ENCODE measurements around the gene EML1.

Gene EML1

GRCh38 chr14:99775351-99775750 lies 17.9 kb upstream of the EML1 start:
- DNase-seq (ENCODE audit: insufficient read length, low spot score) (no peak), FAIRE-seq (peak; percentile 67)

- no peak for FAIRE-seq
- no peak for DNase-seq (ENCODE audit: insufficient read length, low spot score)
These were observed 15.3 kb upstream of the EML1 start for GRCh38 chr14:99777951-99778350.

- no peak for FAIRE-seq
These were observed 13.5 kb upstream of the EML1 start for GRCh38 chr14:99779751-99780150.

GRCh38 chr14:99780690-99781089 lies 12.5 kb upstream of the EML1 start:
- FAIRE-seq (no peak), DNase-seq (ENCODE audit: insufficient read length, low spot score) (no peak)

More at GRCh38 chr14:99779751-99780150, 13.5 kb upstream of the EML1 start:
- DNase-seq (ENCODE audit: insufficient read length, low spot score) = no peak

- FAIRE-seq (no peak), DNase-seq (ENCODE audit: insufficient read length, low spot score) (no peak)
These were observed 12.1 kb upstream of the EML1 start for GRCh38 chr14:99781091-99781490.

GRCh38 chr14:99781853-99782610 lies 11.2 kb upstream of the EML1 start:
- no peak for FAIRE-seq
- DNase-seq (ENCODE audit: insufficient read length, low spot score) = no peak

GRCh38 chr14:99784508-99784907 lies 8.7 kb upstream of the EML1 start:
- FAIRE-seq (no peak), DNase-seq (ENCODE audit: insufficient read length, low spot score) (no peak)

- FAIRE-seq = no peak
- no peak for DNase-seq (ENCODE audit: insufficient read length, low spot score)
These were observed 7.8 kb upstream of the EML1 start for GRCh38 chr14:99785426-99785825.

- FAIRE-seq (no peak), DNase-seq (ENCODE audit: insufficient read length, low spot score) (no peak)
These were observed 6.7 kb upstream of the EML1 start for GRCh38 chr14:99786511-99786989.

- DNase-seq (ENCODE audit: insufficient read length, low spot score) (no peak), FAIRE-seq (no peak)
These were observed 4.5 kb upstream of the EML1 start for GRCh38 chr14:99788713-99789112.

- FAIRE-seq (no peak), DNase-seq (ENCODE audit: insufficient read length, low spot score) (no peak)
These were observed 3.6 kb upstream of the EML1 start for GRCh38 chr14:99789581-99789980.

- FAIRE-seq = no peak
- DNase-seq (ENCODE audit: insufficient read length, low spot score) = no peak
These were observed 2.8 kb upstream of the EML1 start for GRCh38 chr14:99790201-99790977.

GRCh38 chr14:99790978-99791376 lies 2.2 kb upstream of the EML1 start:
- no peak for FAIRE-seq
- DNase-seq (ENCODE audit: insufficient read length, low spot score) = no peak

- DNase-seq (ENCODE audit: insufficient read length, low spot score) (no peak), FAIRE-seq (no peak)
These were observed 1.6 kb upstream of the EML1 start for GRCh38 chr14:99791476-99792209.

GRCh38 chr14:99792210-99792535 lies 1.0 kb upstream of the EML1 start:
- no peak for FAIRE-seq
- no peak for DNase-seq (ENCODE audit: insufficient read length, low spot score)

GRCh38 chr14:99792551-99793212 lies 531 bp upstream of the EML1 start:
- DNase-seq (ENCODE audit: insufficient read length, low spot score) (no peak), FAIRE-seq (no peak)

- DNase-seq (ENCODE audit: insufficient read length, low spot score) (no peak), FAIRE-seq (peak; percentile 9)
These were observed 1.1 kb downstream of the EML1 start for GRCh38 chr14:99794151-99794780.

- DNase-seq (ENCODE audit: insufficient read length, low spot score) (no peak), FAIRE-seq (no peak)
These were observed 1.8 kb downstream of the EML1 start for GRCh38 chr14:99795046-99795445.

- no peak for FAIRE-seq
- no peak for DNase-seq (ENCODE audit: insufficient read length, low spot score)
These were observed 4.0 kb downstream of the EML1 start for GRCh38 chr14:99797231-99797630.

- FAIRE-seq (no peak), DNase-seq (ENCODE audit: insufficient read length, low spot score) (no peak)
These were observed 7.6 kb downstream of the EML1 start for GRCh38 chr14:99800781-99801180.

Measured in HTR-8/SVneo (cell line).